ENCODE results near the gene RASSF8.

Gene RASSF8

GRCh38 chr12:26109343-26109881 lies 150.9 kb downstream of the RASSF8 start:
- DNase-seq (ENCODE audit: low spot score), result no peak

GRCh38 chr12:26112232-26112631 lies 153.8 kb downstream of the RASSF8 start:
- DNase-seq (ENCODE audit: low spot score), result no peak

DNA sequence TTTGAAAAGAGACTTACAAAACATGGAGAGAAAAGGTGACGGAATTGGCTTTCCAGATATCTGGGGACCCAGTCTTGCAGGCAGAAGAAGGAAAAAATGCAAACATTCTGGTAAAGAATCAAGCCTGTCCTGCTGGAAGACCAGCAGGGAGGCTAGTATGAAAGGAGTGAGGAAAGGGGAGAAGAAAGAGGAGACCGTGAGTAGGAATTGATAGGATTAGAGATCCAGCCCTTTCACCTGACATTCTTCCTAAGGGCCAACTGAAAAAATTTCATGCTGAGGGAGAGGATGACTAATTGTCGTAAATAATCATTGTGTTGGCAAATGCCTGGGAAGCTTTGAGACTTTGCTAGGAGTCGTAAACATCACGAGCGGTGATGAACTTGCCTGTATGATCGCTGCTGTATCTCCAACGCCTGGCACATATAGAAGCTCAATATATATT lies 154.2 kb downstream of the RASSF8 start:
- no peak for DNase-seq (ENCODE audit: low spot score)

DNA sequence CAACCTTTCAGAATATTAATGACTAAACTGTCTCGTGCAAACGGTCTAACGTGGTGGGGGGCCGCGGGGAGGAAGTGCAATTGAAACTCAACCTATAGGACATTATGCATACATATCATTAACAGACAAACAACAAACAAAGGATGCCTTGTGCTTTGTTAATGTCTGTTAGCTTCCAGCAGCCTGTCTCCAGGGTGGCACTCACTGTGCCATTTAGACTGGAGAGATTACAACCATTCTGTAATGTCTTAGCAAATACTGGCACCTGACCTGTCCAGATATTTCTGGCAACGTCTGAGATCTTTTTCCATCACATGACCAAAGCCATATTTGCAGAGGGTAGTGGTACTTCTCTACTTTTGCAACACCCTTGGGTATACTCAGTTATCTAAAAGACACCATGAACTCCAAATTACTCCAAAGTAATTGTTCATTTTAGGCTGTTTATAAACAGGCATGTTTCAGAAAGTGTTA lies 154.7 kb downstream of the RASSF8 start:
- DNase-seq (ENCODE audit: low spot score), result no peak

- peak; percentile 97 for DNase-seq (ENCODE audit: low spot score)
Observed at GRCh38 chr12:26113853-26114719, 155.6 kb downstream of the RASSF8 start.

- no peak for DNase-seq (ENCODE audit: low spot score)
Observed at GRCh38 chr12:26114720-26115401, 156.4 kb downstream of the RASSF8 start.

DNA sequence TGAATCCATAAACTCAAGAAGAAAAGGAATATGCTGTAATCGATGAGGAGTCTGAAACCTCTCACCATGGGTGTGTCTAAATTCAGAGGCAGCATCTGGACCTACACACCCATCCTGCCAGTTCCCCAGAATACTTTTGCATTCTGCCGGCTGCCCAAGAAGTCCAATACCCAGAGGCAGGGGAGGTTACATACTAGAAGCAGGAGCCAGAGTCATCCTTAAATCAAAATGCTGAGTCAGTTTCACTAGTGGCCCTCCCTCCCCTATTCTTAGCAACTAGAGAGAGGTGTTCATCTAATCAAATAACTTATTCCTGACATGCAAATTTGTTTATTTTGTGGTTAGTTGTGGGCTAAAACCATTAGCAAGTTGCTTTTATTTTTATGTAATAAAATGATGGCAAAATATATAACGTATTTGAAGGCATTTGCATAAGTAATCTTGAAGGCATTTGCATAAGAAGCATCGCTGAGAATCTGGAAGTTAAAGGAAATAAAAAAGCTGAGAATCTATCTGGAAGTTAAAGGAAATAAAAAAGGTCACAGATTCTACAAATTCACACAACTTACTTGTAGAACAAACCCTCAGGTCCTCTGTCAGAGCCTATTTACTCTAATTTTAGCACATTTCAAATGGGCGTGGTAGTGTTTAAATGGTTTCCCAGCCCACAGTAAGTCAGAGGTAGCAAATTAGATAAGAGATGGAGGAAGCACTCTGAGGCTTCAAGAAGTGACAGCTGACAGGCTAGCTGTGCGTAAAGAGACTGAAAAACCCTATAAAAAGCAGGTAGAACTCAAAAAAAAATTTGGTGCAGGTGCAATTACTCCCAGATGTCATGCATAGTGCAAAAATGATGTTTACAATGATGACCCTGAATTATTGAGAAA lies 158.6 kb downstream of the RASSF8 start:
- DNase-seq (ENCODE audit: low spot score), result no peak

- DNase-seq (ENCODE audit: low spot score), result no peak
Observed at GRCh38 chr12:26118308-26118707, 159.8 kb downstream of the RASSF8 start.

DNA sequence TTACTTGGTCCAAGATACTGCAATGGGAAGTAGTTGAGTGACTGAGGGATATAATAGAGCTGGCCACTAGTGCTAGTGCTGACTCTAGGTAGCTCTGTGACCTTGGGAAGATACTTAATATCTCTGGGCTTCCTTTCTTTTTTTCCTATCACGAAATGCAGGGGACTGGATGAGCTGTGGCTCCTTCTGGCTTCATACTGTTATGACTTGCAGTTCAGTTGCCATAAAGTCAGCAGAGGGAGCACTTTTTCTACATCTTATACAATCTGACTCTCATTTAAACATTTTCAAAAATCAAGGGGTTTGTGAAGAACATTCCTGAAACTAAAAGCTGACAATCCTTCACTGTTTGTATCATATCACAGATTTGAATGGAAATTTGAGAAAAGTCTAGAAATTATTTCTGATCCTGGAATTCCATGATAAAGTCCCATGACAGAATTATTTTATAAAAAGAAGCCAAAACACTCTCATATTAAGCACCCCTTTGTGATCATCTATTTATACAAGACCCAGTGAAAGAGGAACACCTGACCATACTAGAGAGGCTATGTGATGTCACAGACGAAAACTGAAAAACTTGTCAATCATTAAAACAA lies 161.0 kb downstream of the RASSF8 start:
- peak; percentile 49 for DNase-seq (ENCODE audit: low spot score)

- DNase-seq (ENCODE audit: low spot score), result no peak
Observed at GRCh38 chr12:26120561-26121274, 162.2 kb downstream of the RASSF8 start.

GRCh38 chr12:26121323-26122060 lies 163.0 kb downstream of the RASSF8 start:
- no peak for DNase-seq (ENCODE audit: low spot score)

GRCh38 chr12:26122061-26122680 lies 163.7 kb downstream of the RASSF8 start:
- DNase-seq (ENCODE audit: low spot score), result peak; percentile 60

DNA sequence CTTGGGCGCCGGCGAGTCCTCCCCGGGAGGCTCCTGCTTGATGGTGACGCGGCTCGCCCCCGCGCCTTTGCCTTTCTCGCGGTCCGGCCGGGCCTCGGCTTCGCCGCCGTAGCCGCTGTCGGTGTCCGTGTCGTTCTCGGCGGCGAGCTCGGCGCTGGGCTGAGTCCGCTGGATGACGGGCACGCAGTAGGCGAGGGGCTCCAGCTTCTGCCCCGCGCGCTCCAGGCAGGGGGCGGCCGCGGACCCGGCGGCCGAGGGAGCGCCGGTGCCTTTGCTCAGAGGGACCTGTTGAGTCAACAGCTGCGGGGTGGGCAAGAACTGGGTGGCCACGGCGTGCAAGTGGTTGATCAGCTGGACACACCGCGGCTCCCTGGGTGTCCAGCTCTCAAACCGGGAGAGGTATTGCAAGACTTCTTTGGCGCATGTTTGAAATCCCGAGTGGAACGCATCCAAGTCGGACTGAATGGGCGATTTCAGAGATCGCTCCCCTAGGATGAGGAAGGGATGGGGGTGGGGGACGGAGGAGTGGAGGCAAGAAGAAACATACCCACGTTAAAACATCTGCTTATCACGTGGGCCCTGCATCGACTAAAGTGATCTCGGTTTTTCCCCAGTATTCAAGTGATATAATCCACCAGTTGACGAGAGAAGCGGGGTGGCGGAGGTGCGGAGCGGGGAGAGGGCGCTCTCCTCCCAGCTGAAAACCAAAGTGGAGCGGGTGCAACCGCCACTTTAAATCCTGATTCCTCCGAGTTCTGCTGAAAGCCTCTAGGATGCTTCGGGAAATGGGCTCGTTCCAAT lies 164.4 kb downstream of the RASSF8 start:
- DNase-seq (ENCODE audit: low spot score), result peak; percentile 78

GRCh38 chr12:26123482-26123980 lies 165.0 kb downstream of the RASSF8 start:
- no peak for DNase-seq (ENCODE audit: low spot score)

DNA sequence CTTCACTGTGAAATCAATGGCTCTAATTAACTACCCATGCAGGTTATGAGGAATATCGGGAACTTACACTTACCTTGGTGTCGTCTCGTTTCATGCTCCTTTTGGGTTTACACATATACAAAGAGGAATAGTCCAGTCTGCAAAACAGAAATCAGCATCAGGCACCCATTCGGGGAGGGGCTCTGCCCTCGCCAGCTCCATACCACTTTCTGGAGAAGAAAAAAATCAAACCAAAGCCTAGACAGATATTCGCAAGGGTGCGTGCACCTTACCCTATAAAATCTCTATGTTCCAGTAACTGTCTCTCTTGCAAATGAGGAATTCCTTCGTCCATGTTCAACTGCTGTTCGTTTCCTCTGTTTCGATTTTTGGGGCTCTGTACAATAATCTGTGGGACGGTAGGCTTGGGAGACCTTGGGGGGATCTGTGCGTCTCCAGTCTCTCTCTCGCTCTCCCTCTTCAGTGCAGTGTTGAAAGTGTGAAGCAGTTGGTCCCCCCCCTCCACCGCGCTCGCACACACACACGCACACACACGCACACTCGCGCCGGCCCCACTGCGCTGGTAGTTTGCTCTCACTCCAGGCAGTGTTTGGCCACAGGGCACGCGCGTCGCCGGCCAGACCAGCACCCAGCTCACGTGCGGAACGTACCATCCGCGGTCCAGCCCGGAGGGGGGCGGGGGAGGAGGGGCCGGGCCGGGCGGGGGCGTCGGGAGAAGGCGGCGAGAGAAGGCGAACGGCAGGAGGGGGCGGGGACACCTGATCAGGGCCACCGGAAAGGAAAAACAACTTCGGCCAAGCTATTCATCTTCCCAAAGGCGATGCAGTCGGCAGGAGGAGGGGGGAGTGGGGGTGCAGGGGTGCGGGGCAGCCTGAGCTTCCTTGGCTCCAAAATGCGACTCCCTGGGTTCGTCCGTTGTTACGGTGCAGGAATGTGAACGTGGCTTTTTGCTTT lies 166.2 kb downstream of the RASSF8 start, which contains the start of gene BHLHE41:
Gene BHLHE41, minus strand, starts transcription at position 592 of the 954 bp plus-strand sequence. Its CDS starts 258 bp downstream, at position 334.
- DNase-seq (ENCODE audit: low spot score), result peak; percentile 82

- peak; percentile 77 for DNase-seq (ENCODE audit: low spot score)
Observed at GRCh38 chr12:26125400-26126339, 167.2 kb downstream of the RASSF8 start.
